Endothelial cell of umbilical vein (primary cell): ENCODE data around the gene BCAS2.

Experiments
- POLR2A ChIP-seq: IDR thresholded peaks from 2 replicates; pipeline ENCODE4 v1.6.1; 2012; ENCODE audit warnings: low read depth, mild to moderate bottlenecking, control low read depth, low read length
- TF ChIP-seq, protein P1 (sequence below), 2 donors: IDR thresholded peaks; 1 replicate in 1 of 2; 2 replicates in 1 of 2; pipeline ENCODE4 v1.5.1; 2011; ENCODE audit warnings: low read length in 2 of 2, mild to moderate bottlenecking in 2 of 2, moderate library complexity in 2 of 2, control low read depth in 1 of 2, inconsistent platforms in 1 of 2, low read depth in 1 of 2; ENCODE audit not compliant: insufficient read depth in 1 of 2; ENCODE audit errors: extremely low read depth in 1 of 2

DNA sequence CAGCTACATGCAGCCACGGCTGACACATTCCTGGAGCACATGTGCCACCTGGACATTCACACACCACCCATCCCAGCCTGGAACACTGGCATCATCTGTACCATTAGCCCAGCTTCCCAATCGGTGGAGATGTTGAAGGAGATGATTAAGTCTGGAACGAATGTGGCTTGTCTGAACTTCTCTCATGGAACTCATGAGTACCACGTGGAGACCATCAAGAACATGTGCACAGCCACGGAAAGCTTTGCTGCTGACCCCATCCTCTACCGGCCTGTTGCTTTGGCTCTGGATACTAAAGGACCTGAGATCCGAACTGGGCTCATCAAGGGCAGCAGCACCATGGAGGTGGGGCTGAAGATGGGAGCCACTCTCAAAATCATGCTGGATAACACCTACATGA is 45.4 kb downstream of the BCAS2 start:
- TF ChIP-seq, protein P1, sequence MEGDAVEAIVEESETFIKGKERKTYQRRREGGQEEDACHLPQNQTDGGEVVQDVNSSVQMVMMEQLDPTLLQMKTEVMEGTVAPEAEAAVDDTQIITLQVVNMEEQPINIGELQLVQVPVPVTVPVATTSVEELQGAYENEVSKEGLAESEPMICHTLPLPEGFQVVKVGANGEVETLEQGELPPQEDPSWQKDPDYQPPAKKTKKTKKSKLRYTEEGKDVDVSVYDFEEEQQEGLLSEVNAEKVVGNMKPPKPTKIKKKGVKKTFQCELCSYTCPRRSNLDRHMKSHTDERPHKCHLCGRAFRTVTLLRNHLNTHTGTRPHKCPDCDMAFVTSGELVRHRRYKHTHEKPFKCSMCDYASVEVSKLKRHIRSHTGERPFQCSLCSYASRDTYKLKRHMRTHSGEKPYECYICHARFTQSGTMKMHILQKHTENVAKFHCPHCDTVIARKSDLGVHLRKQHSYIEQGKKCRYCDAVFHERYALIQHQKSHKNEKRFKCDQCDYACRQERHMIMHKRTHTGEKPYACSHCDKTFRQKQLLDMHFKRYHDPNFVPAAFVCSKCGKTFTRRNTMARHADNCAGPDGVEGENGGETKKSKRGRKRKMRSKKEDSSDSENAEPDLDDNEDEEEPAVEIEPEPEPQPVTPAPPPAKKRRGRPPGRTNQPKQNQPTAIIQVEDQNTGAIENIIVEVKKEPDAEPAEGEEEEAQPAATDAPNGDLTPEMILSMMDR (IDR thresholded peaks at IDR 0.05; ENCODE audit: extremely low read depth in 1 of 2, insufficient read depth in 1 of 2, low read depth in 1 of 2, low read length in 2 of 2) = no peak
- no peak for TF ChIP-seq POLR2A
